Body of pancreas (tissue), 4 donors: ENCODE data around the gene LINC01488.

ENCODE experiments used
- POLR2A ChIP-seq, 3 donors: fragments of 450-650 bp; IDR thresholded peaks; one replicate each; pipeline ENCODE4 v1.6.1; 2016; ENCODE audit warnings: antibody characterized with exemption in 3 of 3, mild to moderate bottlenecking in 2 of 3
- TF ChIP-seq, protein P1 (sequence below), 7 experiments: fragments of 450-650 bp in 4 of 7; fragments of 200-600 bp in 3 of 7; sonication (generic) in 3 of 7; IDR thresholded peaks; one replicate each; pipeline ENCODE4 v1.5.1; 2016 to 2019; ENCODE audit warnings: antibody characterized with exemption in 7 of 7

- TF ChIP-seq, protein P1, sequence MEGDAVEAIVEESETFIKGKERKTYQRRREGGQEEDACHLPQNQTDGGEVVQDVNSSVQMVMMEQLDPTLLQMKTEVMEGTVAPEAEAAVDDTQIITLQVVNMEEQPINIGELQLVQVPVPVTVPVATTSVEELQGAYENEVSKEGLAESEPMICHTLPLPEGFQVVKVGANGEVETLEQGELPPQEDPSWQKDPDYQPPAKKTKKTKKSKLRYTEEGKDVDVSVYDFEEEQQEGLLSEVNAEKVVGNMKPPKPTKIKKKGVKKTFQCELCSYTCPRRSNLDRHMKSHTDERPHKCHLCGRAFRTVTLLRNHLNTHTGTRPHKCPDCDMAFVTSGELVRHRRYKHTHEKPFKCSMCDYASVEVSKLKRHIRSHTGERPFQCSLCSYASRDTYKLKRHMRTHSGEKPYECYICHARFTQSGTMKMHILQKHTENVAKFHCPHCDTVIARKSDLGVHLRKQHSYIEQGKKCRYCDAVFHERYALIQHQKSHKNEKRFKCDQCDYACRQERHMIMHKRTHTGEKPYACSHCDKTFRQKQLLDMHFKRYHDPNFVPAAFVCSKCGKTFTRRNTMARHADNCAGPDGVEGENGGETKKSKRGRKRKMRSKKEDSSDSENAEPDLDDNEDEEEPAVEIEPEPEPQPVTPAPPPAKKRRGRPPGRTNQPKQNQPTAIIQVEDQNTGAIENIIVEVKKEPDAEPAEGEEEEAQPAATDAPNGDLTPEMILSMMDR (IDR thresholded peaks at IDR 0.05): no peak
- TF ChIP-seq POLR2A (IDR thresholded peaks at IDR 0.05): no peak
Measured at GRCh38 chr11:69498614-69499175, 17.2 kb downstream of the LINC01488 start.
